CD4-positive, alpha-beta T cell (primary cell): ENCODE data around the gene B4GALT2. TPM values are rescaled to one million over a fixed set of nuclear protein-coding genes. Genes with fewer than 3 reads are reported as not detected.

ENCODE experiments used
- ATAC-seq: fragments of 200-7000 bp; cut with Tn5 transposase; one replicate; pipeline ENCODE4 v1.10.0; 2022; ENCODE audit warnings: mild to moderate bottlenecking; ENCODE audit not compliant: poor library complexity
- CTCF ChIA-PET: fragments of 350-600 bp; sonication (Branson Sonifier 250); formaldehyde crosslinking; loops from one replicate; lab custom pipeline; 2021; ENCODE audit warnings: antibody characterized with exemption, inconsistent platforms; lab: Charles Lee
- POLR2A ChIA-PET: fragments of 350-600 bp; sonication (Branson Sonifier 250); formaldehyde crosslinking; loops from one replicate; lab custom pipeline; 2021; ENCODE audit warnings: antibody characterized with exemption, inconsistent platforms; lab: Charles Lee
- DNase-seq, 14 experiments: peaks; one replicate each; pipeline ENCODE4 v3.0.0-alpha.2; 2013 to 2020; ENCODE audit warnings: mixed read lengths in 2 of 14
- H3K27ac ChIP-seq, 2 donors: one replicate each; pipeline versions ENCODE4 v1.5.1 to v1.7.0; 2013; ENCODE audit warnings: low read length in 2 of 2, low read depth in 1 of 2, mild to moderate bottlenecking in 1 of 2
- H3K27me3 ChIP-seq, 2 experiments: 1 replicate in 1 of 2; 2 replicates in 1 of 2; pipeline versions ENCODE4 v1.6.1 to v1.7.0; 2013; ENCODE audit warnings: low read length in 2 of 2, control low read depth in 1 of 2, mild to moderate bottlenecking in 1 of 2, moderate library complexity in 1 of 2; ENCODE audit not compliant: insufficient read depth in 2 of 2, control insufficient read depth in 1 of 2
- H3K36me3 ChIP-seq: one replicate; pipeline ENCODE4 v1.6.1; 2013; ENCODE audit warnings: low read length, control low read depth; ENCODE audit not compliant: insufficient read depth
- H3K4me1 ChIP-seq: one replicate; pipeline ENCODE4 v1.6.1; 2013; ENCODE audit warnings: low read length, control low read depth; ENCODE audit not compliant: insufficient read depth
- H3K4me3 ChIP-seq: one replicate; pipeline ENCODE4 v1.5.1; 2013; ENCODE audit warnings: mild to moderate bottlenecking, low read length, moderate library complexity
- H3K9me3 ChIP-seq, 2 experiments: 1 replicate in 1 of 2; 2 replicates in 1 of 2; pipeline versions ENCODE4 v1.6.1 to v1.7.0; 2013; ENCODE audit warnings: low read length in 2 of 2, mild to moderate bottlenecking in 2 of 2, control low read depth in 1 of 2, moderate library complexity in 1 of 2; ENCODE audit not compliant: control insufficient read depth in 1 of 2, insufficient read depth in 1 of 2
- H3K27ac Mint-ChIP-seq: one replicate; pipeline ENCODE4 v1.8.0; 2020; ENCODE audit warnings: mixed read lengths
- H3K27me3 Mint-ChIP-seq: one replicate; pipeline ENCODE4 v1.8.0; 2021; ENCODE audit warnings: mixed read lengths
- H3K36me3 Mint-ChIP-seq: one replicate; pipeline ENCODE4 v1.8.0; 2021; ENCODE audit warnings: low read depth, mixed read lengths
- H3K4me1 Mint-ChIP-seq: one replicate; pipeline ENCODE4 v1.8.0; 2021; ENCODE audit warnings: low read depth, mixed read lengths
- H3K4me3 Mint-ChIP-seq: one replicate; pipeline ENCODE4 v1.8.0; 2020; ENCODE audit warnings: mild to moderate bottlenecking, mixed read lengths
- H3K9me3 Mint-ChIP-seq: one replicate; pipeline ENCODE4 v1.8.0; 2020; ENCODE audit warnings: mixed read lengths
- CTCF ChIP-seq: fragments of 200-600 bp; IDR thresholded peaks from one replicate; pipeline ENCODE4 v1.8.0; 2022; ENCODE audit warnings: antibody characterized with exemption, mild to moderate bottlenecking
- intact Hi-C, 2 experiments: fragments of 100-400 bp; cut with DNase I in 1 of 2; cut with micrococcal nuclease in 1 of 2; formaldehyde crosslinking; loops; one replicate each; pipeline versions ENCODE4 v1.15.1 to v1.9.0; 2023 to 2025; cut with DNase I, micrococcal nuclease
- total RNA-seq, 174 experiments: library from RNA in 2 of 174; stranded (reverse) in 2 of 174; gene quantifications; one replicate each; pipeline ENCODE4 v1.2.3 and lab custom pipeline; 2021 to 2026

Gene B4GALT2
- total RNA-seq, 2 experiments from 2014 or later = 0.22 to 0.34 TPM

GRCh38 chr1:44040418-44040817 is 61.4 kb downstream of the B4GALT2 start:
- H3K36me3 Mint-ChIP-seq = no peaks in the 10 kb centered on the region
- Histone ChIP-seq H3K27ac (no peak overlapping the region), H3K36me3 (no peaks in the 10 kb centered on the region), H3K4me3 (no peak overlapping the region), H3K9me3 (no peaks in the 10 kb centered on the region), H3K27me3 (peaks cover 0 to 5% of the 10 kb centered on the region in 2 experiments), H3K4me1 (no peaks in the 10 kb centered on the region)
- H3K9me3 Mint-ChIP-seq = no peaks in the 10 kb centered on the region
- ChIA-PET POLR2A (no interaction called here), CTCF (interaction anchor here (0.8 kb wide), 1 partner anchor 34 kb away, joined by 3 read pairs; no protein-coding TSS in a partner anchor)
- H3K27me3 Mint-ChIP-seq = no peaks in the 10 kb centered on the region
- no peak overlapping the region for H3K4me3 Mint-ChIP-seq
- no peak for DNase-seq
- intact Hi-C loops = no loop called here
- no peaks in the 10 kb centered on the region for H3K4me1 Mint-ChIP-seq
- H3K27ac Mint-ChIP-seq = no peak overlapping the region
- no peak for ATAC-seq
- no peak for TF ChIP-seq CTCF

Other genes starting within 250 kb of the B4GALT2 start
- gene ARTN, start 45.4 kb upstream of the B4GALT2 start, total RNA-seq = 1 to 10 TPM in 1 of 2 experiments, under 1 TPM in 1; 0.55 to 1.3 TPM
- gene IPO13, start 32.3 kb upstream of the B4GALT2 start, total RNA-seq = 1 to 10 TPM; 6.3 to 7.4 TPM
- gene DPH2, start 9.2 kb upstream of the B4GALT2 start, total RNA-seq = 10 to 100 TPM; 10.3 to 12.0 TPM
- 10 to 100 TPM; 42.9 to 47.0 TPM for gene ATP6V0B, start 4.2 kb upstream of the B4GALT2 start, total RNA-seq
- 1 to 10 TPM in 1 of 2 experiments, under 1 TPM in 1; 0.98 to 1.4 TPM for gene CCDC24, start 12.4 kb downstream of the B4GALT2 start, total RNA-seq
- under 1 TPM in 1 of 2 experiments, not detected in 1; 0.17 TPM for gene SLC6A9, start 52.3 kb downstream of the B4GALT2 start, total RNA-seq
- gene KLF17, start 139.6 kb downstream of the B4GALT2 start, total RNA-seq = not detected
- not detected for gene KLF18, start 162.4 kb downstream of the B4GALT2 start, total RNA-seq
- 10 to 100 TPM; 53.4 to 56.9 TPM for gene DMAP1, start 234.3 kb downstream of the B4GALT2 start, total RNA-seq